Endodermal cell (in vitro differentiated cells): ENCODE data around the gene ZKSCAN1. TPM values are rescaled to one million over a fixed set of nuclear protein-coding genes. Genes with fewer than 3 reads are reported as not detected.

Experiments
- DNase-seq: peaks from one replicate; pipeline ENCODE4 v3.0.0-alpha.2; 2017
- H3K27ac ChIP-seq: 2 replicates; pipeline ENCODE4 v1.5.1; 2013; ENCODE audit warnings: mild to moderate bottlenecking, low read depth, low read length, moderate library complexity
- H3K27me3 ChIP-seq: 2 replicates; pipeline ENCODE4 v1.6.1; 2013; ENCODE audit warnings: mild to moderate bottlenecking, low read length, moderate library complexity; ENCODE audit not compliant: insufficient read depth, control insufficient read depth, poor library complexity, severe bottlenecking
- H3K36me3 ChIP-seq: 2 replicates; pipeline ENCODE4 v1.7.0; 2013; ENCODE audit warnings: mild to moderate bottlenecking, low read length, moderate library complexity; ENCODE audit not compliant: control insufficient read depth, insufficient read depth
- H3K4me1 ChIP-seq: one replicate; pipeline ENCODE4 v1.7.0; 2013; ENCODE audit warnings: low read length; ENCODE audit not compliant: control insufficient read depth, insufficient read depth
- H3K4me3 ChIP-seq: 2 replicates; pipeline ENCODE4 v1.5.1; 2013; ENCODE audit warnings: mild to moderate bottlenecking, low read length, moderate library complexity
- H3K9ac ChIP-seq: 2 replicates; pipeline ENCODE4 v1.6.1; 2013; ENCODE audit warnings: mild to moderate bottlenecking, low read length, moderate library complexity; ENCODE audit not compliant: poor library complexity, severe bottlenecking; ENCODE audit errors: extremely low read depth
- H3K9me3 ChIP-seq: 2 replicates; pipeline ENCODE4 v1.6.1; 2013; ENCODE audit warnings: mild to moderate bottlenecking, low read length, moderate library complexity; ENCODE audit not compliant: control insufficient read depth
- H3K27ac Mint-ChIP-seq: 2 replicates; pipeline ENCODE4 v1.8.0; 2020; ENCODE audit warnings: mixed read lengths
- H3K27me3 Mint-ChIP-seq: 2 replicates; pipeline ENCODE4 v1.8.0; 2021; ENCODE audit warnings: mild to moderate bottlenecking, mixed read lengths; ENCODE audit not compliant: insufficient read depth
- H3K36me3 Mint-ChIP-seq: 2 replicates; pipeline ENCODE4 v1.8.0; 2020; ENCODE audit warnings: low read depth, mixed read lengths
- H3K4me1 Mint-ChIP-seq: 2 replicates; pipeline ENCODE4 v1.8.0; 2020; ENCODE audit warnings: mixed read lengths
- H3K4me3 Mint-ChIP-seq: 2 replicates; pipeline ENCODE4 v1.8.0; 2020; ENCODE audit warnings: mild to moderate bottlenecking, moderate library complexity, mixed read lengths
- H3K9me3 Mint-ChIP-seq: 2 replicates; pipeline ENCODE4 v1.8.0; 2020; ENCODE audit warnings: mild to moderate bottlenecking, mixed read lengths
- WGBS, 2 experiments: methylation state at CpG; one replicate each; pipeline versions ENCODE4 v1.1.5 to v1.1.7; 2013; ENCODE audit warnings: missing lambda C conversion rate in 2 of 2, mixed read lengths in 1 of 2; ENCODE audit not compliant: insufficient coverage in 1 of 2, insufficient read length in 1 of 2; 5-methylcytosine and 5-hydroxymethylcytosine counted together
- total RNA-seq, 2 donors: library from RNA; stranded (reverse); fragmentation: NEBNext Ultra II Directional in 1 of 2; extraction: Animal tissue kit (Norgen Biotek cat#: 25700) in 1 of 2; gene quantifications; 2 replicates in 1 of 2; 3 replicates in 1 of 2; pipeline ENCODE4 v1.2.1, GENCODE V29; 2021
- TF ChIP-seq, protein P1 (sequence below): fragments of 200-600 bp; sonication (generic); conservative IDR thresholded peaks from 2 replicates; pipeline ENCODE4 v1.5.0; 2021; ENCODE audit warnings: antibody characterized with exemption, mild to moderate bottlenecking

The ZKSCAN1 gene
- total RNA-seq, 2 donors from 2014 or later: 57.1 to 68.0 TPM

DNA sequence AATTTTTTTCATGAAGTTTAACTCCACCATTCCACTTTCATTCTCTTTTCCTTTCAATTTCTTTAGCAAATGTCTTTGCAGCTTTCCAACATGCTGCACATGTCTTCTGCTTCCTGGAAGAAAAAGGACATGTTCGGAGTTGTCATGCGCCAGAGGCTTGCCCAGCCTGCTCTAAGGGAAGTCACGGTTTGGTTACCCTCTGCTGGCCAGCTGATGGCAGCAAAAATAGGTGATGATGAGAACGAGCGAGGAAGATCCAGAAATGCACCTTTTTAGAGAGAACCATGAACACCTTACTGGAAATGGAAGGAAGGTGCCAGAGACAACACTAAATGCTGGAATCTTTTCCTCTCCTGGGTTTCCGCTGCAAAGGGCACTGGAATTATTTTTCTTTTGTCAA is 29.3 kb downstream of the ZKSCAN1 start:
- H3K9me3 Mint-ChIP-seq: peaks cover 21% of the 10 kb centered on the region

DNA sequence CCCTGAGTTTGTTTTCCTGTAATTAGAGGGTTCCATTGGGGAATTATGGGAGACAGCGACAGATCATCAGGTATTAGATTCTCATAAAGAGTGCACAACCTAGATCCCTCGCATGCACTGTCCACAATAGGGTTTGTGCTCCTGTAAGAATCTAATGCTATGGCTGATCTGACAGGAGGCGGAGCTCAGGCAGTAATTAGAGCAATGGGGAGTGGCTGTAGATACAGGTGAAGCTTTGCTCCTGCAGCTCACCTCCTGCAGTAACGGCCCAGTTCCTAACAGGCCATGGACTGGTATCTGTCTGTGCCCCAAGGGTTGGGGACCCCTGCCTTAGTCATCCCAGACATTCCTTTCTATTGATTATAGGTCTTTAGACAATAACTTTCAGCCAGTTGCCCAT is 33.3 kb downstream of the ZKSCAN1 start:
- peaks cover 9% of the 10 kb centered on the region for H3K9me3 Mint-ChIP-seq
- no peaks in the 10 kb centered on the region for H3K27me3 Mint-ChIP-seq
- no peak overlapping the region for H3K27ac Mint-ChIP-seq
- Histone ChIP-seq H3K9me3 (no peaks in the 10 kb centered on the region), H3K27ac (no peak overlapping the region), H3K36me3 (peaks cover 4% of the 10 kb centered on the region), H3K9ac (no peak overlapping the region), H3K4me1 (no peaks in the 10 kb centered on the region), H3K4me3 (no peak overlapping the region), H3K27me3 (no peaks in the 10 kb centered on the region)
- H3K36me3 Mint-ChIP-seq: peaks cover 11% of the 10 kb centered on the region
- TF ChIP-seq, protein P1, sequence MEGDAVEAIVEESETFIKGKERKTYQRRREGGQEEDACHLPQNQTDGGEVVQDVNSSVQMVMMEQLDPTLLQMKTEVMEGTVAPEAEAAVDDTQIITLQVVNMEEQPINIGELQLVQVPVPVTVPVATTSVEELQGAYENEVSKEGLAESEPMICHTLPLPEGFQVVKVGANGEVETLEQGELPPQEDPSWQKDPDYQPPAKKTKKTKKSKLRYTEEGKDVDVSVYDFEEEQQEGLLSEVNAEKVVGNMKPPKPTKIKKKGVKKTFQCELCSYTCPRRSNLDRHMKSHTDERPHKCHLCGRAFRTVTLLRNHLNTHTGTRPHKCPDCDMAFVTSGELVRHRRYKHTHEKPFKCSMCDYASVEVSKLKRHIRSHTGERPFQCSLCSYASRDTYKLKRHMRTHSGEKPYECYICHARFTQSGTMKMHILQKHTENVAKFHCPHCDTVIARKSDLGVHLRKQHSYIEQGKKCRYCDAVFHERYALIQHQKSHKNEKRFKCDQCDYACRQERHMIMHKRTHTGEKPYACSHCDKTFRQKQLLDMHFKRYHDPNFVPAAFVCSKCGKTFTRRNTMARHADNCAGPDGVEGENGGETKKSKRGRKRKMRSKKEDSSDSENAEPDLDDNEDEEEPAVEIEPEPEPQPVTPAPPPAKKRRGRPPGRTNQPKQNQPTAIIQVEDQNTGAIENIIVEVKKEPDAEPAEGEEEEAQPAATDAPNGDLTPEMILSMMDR: no peak
- WGBS, 2 experiments: 92 to 96% methylated on average over 3 to 4 of the region's 4 CpGs
- peaks cover 1% of the 10 kb centered on the region for H3K4me1 Mint-ChIP-seq
- no peak for DNase-seq
- peak overlapping the region; percentile 90 for H3K4me3 Mint-ChIP-seq

More for the DNA sequence above, 29.3 kb downstream of the ZKSCAN1 start:
- 82 to 88% methylated on average over 6 of the region's 6 CpGs for WGBS, 2 experiments
- no peak overlapping the region for H3K4me3 Mint-ChIP-seq
- peaks cover 6% of the 10 kb centered on the region for H3K36me3 Mint-ChIP-seq
- peaks cover 15% of the 10 kb centered on the region for H3K9me3 ChIP-seq
- no peak overlapping the region for H3K27ac ChIP-seq
- H3K4me1 ChIP-seq: no peaks in the 10 kb centered on the region
- DNase-seq: no peak
- no peaks in the 10 kb centered on the region for H3K27me3 ChIP-seq
- H3K27me3 Mint-ChIP-seq: no peaks in the 10 kb centered on the region
- no peak overlapping the region for H3K4me3 ChIP-seq
- no peak overlapping the region for H3K9ac ChIP-seq
- peaks cover 6% of the 10 kb centered on the region for H3K4me1 Mint-ChIP-seq
- TF ChIP-seq, protein P1: no peak
- H3K36me3 ChIP-seq: peaks cover 9% of the 10 kb centered on the region
- H3K27ac Mint-ChIP-seq: no peak overlapping the region

DNA sequence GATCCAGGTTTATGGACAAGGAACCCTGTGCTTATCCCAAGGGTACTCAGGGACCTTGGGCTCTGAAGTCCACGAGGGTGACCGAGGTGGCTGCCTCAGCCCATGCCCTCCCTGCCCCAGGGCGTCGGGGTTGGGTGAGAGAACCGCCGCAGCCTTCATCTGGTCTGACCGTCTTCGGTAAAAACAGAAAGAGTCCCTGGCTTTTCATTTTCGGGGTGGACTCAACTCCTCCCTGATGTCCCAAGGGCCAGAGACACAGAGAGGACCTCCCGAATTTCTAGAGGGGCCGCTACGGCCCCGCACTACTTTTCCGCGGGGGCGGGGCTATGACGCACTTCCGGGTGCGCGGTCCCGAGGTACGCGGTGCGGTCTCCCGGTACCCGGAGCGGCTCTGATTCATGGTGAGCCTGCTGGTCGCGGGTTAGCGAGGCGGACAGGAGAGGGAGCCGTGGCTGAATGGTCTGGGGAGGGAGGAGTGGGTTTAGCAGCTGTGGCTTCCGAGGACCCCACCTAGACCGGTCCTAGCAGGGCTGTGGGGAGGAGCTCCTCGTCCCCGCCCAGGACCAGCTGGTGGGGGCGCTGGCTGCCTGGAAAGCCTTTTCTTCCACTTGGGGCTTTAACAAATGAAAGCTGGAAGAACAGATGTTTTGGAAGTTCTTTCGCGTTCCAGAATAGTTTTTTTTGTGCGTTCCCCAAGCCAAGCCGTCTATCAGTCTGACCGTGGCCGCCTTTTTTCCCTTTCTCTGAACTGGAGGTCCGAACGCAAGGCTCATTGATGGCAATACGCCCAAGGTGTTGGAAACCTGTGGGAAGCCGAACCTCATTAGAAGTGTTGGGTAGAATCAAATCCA is 34.3 kb downstream of the ZKSCAN1 start, which contains the start of gene ZSCAN21:
TSS of gene ZSCAN21 (plus strand) at position 334 of the 851 bp plus-strand sequence. CDS start 7,233 bp downstream, outside the sequence.
- Histone ChIP-seq H3K4me1 (no peaks in the 10 kb centered on the region), H3K4me3 (peak within 1 kb of the TSS; percentile 99), H3K27me3 (no peaks in the 10 kb centered on the region), H3K27ac (peak within 1 kb of the TSS; percentile 85), H3K36me3 (peaks cover 8% of the 10 kb centered on the region), H3K9ac (peak within 1 kb of the TSS; percentile 76), H3K9me3 (no peaks in the 10 kb centered on the region)
- peak; percentile 94 for DNase-seq
- H3K36me3 Mint-ChIP-seq: peaks cover 16% of the 10 kb centered on the region
- H3K4me1 Mint-ChIP-seq: peaks cover 1% of the 10 kb centered on the region
- peak within 1 kb of the TSS; percentile 90 for H3K4me3 Mint-ChIP-seq
- peak within 1 kb of the TSS; percentile 98 for H3K27ac Mint-ChIP-seq
- 6 to 7% methylated on average over 23 to 47 of the region's 47 CpGs for WGBS, 2 experiments
- H3K9me3 Mint-ChIP-seq: peaks cover 4% of the 10 kb centered on the region
- TF ChIP-seq, protein P1: peak; percentile 40
- no peaks in the 10 kb centered on the region for H3K27me3 Mint-ChIP-seq
